SU-DHL-6 (cell line): ENCODE measurements around the gene HECW1.

Experiments used
- H2AFZ ChIP-seq: fragments of 200-600 bp; sonication (generic); 2 replicates; pipeline ENCODE4 v1.6.1; 2014; ENCODE audit warnings: low read depth, mild to moderate bottlenecking, moderate library complexity, mixed read lengths, antibody characterized with exemption, low read length; ENCODE audit not compliant: severe bottlenecking
- H3F3A ChIP-seq: fragments of 200-600 bp; shearing (Covaris generic); 2 replicates; pipeline ENCODE4 v1.6.0; 2016; ENCODE audit warnings: antibody characterized with exemption, mild to moderate bottlenecking; ENCODE audit not compliant: insufficient read depth
- H3K27ac ChIP-seq: fragments of 200-600 bp; sonication (generic); 2 replicates; pipeline ENCODE4 v1.5.1; 2016; ENCODE audit warnings: low read depth, mild to moderate bottlenecking, low read length, moderate library complexity, mixed read lengths
- H3K27me3 ChIP-seq: fragments of 200-600 bp; sonication (generic), shearing (Covaris generic); 2 replicates; pipeline ENCODE4 v1.6.0; 2014; ENCODE audit warnings: mild to moderate bottlenecking, low read length
- H3K36me3 ChIP-seq: fragments of 200-600 bp; sonication (generic); 2 replicates; pipeline ENCODE4 v1.6.1; 2014; ENCODE audit warnings: mild to moderate bottlenecking, low read length, mixed read lengths
- H3K4me2 ChIP-seq: fragments of 300-600, 200-600 bp; shearing (Covaris generic), sonication (generic); 2 replicates; pipeline ENCODE4 v1.6.0; 2014; ENCODE audit warnings: low read length, low read depth, mild to moderate bottlenecking; ENCODE audit not compliant: poor library complexity, severe bottlenecking
- H3K4me3 ChIP-seq: fragments of 200-600 bp; sonication (generic); 2 replicates; pipeline ENCODE4 v1.5.1; 2014; ENCODE audit warnings: antibody characterized with exemption, low read length, mild to moderate bottlenecking, mixed read lengths; ENCODE audit not compliant: insufficient read depth, poor library complexity, severe bottlenecking
- H3K79me2 ChIP-seq: fragments of 200-600 bp; sonication (generic); 2 replicates; pipeline ENCODE4 v1.6.1; 2014; ENCODE audit warnings: mild to moderate bottlenecking, low read length, moderate library complexity; ENCODE audit not compliant: insufficient read depth
- H3K9ac ChIP-seq: fragments of 200-600 bp; sonication (generic); 2 replicates; pipeline ENCODE4 v1.7.0; 2014; ENCODE audit warnings: mild to moderate bottlenecking, low read length
- H3K9me2 ChIP-seq: fragments of 200-600 bp; sonication (generic); replicated peaks from 2 replicates; pipeline ENCODE4 v1.6.1; 2014; ENCODE audit warnings: low read length; ENCODE audit not compliant: insufficient read depth
- H3K9me3 ChIP-seq: fragments of 200-600 bp; sonication (generic); 2 replicates; pipeline ENCODE4 v1.6.1; 2014; ENCODE audit warnings: low read length, mixed read lengths; ENCODE audit not compliant: insufficient read depth
- H4K20me1 ChIP-seq: fragments of 200-600 bp; sonication (generic); 2 replicates; pipeline ENCODE4 v1.6.1; 2014; ENCODE audit warnings: low read depth, mild to moderate bottlenecking, antibody characterized with exemption, low read length, moderate library complexity, mixed read lengths
- CTCF ChIP-seq: fragments of 200-600 bp; sonication (generic); IDR thresholded peaks from one replicate; pipeline ENCODE4 v1.5.1; 2017; ENCODE audit warnings: antibody characterized with exemption, mild to moderate bottlenecking, low read length, moderate library complexity; ENCODE audit not compliant: insufficient read depth, poor library complexity, severe bottlenecking
- EZH2phosphoT487 ChIP-seq: fragments of 200-600 bp; sonication (generic), shearing (Covaris generic); conservative IDR thresholded peaks from 2 replicates; pipeline ENCODE4 v1.6.1; 2018; ENCODE audit warnings: mild to moderate bottlenecking, antibody characterized with exemption, low read length, moderate library complexity, mixed read lengths

HECW1 gene

GRCh38 chr7:43392638-43393330 lies 280.3 kb downstream of the HECW1 start:
- H3K9ac ChIP-seq, result no peak overlapping the region
- no peaks in the 10 kb centered on the region for H3K9me3 ChIP-seq
- no peak overlapping the region for H3K4me2 ChIP-seq
- no peak for TF ChIP-seq EZH2phosphoT487
- no peak for TF ChIP-seq CTCF
- H2AFZ ChIP-seq, result no peak overlapping the region
- H3F3A ChIP-seq, result no peaks in the 10 kb centered on the region
- no peaks in the 10 kb centered on the region for H4K20me1 ChIP-seq
- H3K27me3 ChIP-seq, result no peaks in the 10 kb centered on the region
- H3K27ac ChIP-seq, result no peak overlapping the region
- H3K79me2 ChIP-seq, result no peaks in the 10 kb centered on the region
- no peaks in the 10 kb centered on the region for H3K9me2 ChIP-seq
- H3K36me3 ChIP-seq, result no peaks in the 10 kb centered on the region
- H3K4me3 ChIP-seq, result no peak overlapping the region

- no peaks in the 10 kb centered on the region for H3K36me3 ChIP-seq
- no peaks in the 10 kb centered on the region for H3K79me2 ChIP-seq
- H3K4me2 ChIP-seq, result no peak overlapping the region
- TF ChIP-seq EZH2phosphoT487 (no peak), CTCF (no peak)
- no peak overlapping the region for H3K4me3 ChIP-seq
- H3K9ac ChIP-seq, result no peak overlapping the region
- H4K20me1 ChIP-seq, result no peaks in the 10 kb centered on the region
- no peaks in the 10 kb centered on the region for H3F3A ChIP-seq
- no peaks in the 10 kb centered on the region for H3K9me3 ChIP-seq
- no peak overlapping the region for H3K27ac ChIP-seq
- no peaks in the 10 kb centered on the region for H3K9me2 ChIP-seq
- H2AFZ ChIP-seq, result no peak overlapping the region
- no peaks in the 10 kb centered on the region for H3K27me3 ChIP-seq
Measured at GRCh38 chr7:43394441-43395130, 282.1 kb downstream of the HECW1 start.

GRCh38 chr7:43395351-43395750 lies 282.9 kb downstream of the HECW1 start:
- Histone ChIP-seq H3K36me3 (no peaks in the 10 kb centered on the region), H3K27me3 (no peaks in the 10 kb centered on the region), H3K9me2 (no peaks in the 10 kb centered on the region), H3K27ac (no peak overlapping the region), H3K4me2 (no peak overlapping the region), H3K9me3 (no peaks in the 10 kb centered on the region), H3F3A (no peaks in the 10 kb centered on the region), H4K20me1 (no peaks in the 10 kb centered on the region), H3K9ac (no peak overlapping the region), H3K79me2 (no peaks in the 10 kb centered on the region), H2AFZ (no peak overlapping the region), H3K4me3 (no peak overlapping the region)
- TF ChIP-seq EZH2phosphoT487 (no peak), CTCF (no peak)
